ENCODE results near the gene CLTA.
"Not testable (repeated sequence)": the region's sequence is repeated elsewhere in the genome, so short reads cannot be mapped to it uniquely, and the experiment has no call there.

The CLTA gene

DNA sequence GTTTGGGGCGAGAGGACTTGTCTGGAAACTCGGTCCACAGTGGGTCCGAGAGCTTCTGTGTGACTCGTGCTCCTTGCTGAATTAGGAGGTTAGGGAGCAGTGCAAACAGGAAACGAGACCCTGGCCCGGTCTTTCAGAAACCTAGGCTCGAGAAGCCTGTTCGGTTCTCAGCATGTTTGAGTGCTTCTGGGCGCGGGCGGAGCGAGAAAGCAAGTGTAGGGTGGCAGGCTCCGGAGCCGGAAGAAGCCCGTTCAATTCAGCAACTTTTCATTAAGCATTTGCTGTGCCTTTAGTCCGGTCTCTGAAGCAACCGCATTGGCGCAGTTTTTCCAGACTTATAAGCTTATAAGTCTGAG, 547 bp downstream of the CLTA start:
- DNase-seq = peak; percentile 53

DNA sequence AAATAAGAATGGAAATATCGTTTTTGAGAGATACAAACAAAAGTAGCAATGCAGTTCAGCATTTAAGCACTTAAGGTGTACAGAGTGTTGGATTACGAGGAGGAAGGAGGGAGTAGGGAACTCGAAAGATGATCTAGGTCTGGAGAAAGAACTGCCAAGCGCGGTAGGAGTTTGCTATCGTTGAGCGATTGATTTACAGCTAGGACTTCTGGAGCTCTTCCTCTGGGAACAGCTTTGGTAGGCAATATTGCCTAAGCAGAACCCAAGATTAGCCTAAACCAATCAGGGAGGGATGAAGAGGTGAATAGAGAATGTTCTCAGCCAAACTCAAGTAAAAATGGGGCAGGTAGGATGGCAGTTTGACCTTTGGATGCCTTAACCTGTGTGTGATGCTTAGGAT, 965 bp downstream of the CLTA start:
- DNase-seq = no peak

DNA sequence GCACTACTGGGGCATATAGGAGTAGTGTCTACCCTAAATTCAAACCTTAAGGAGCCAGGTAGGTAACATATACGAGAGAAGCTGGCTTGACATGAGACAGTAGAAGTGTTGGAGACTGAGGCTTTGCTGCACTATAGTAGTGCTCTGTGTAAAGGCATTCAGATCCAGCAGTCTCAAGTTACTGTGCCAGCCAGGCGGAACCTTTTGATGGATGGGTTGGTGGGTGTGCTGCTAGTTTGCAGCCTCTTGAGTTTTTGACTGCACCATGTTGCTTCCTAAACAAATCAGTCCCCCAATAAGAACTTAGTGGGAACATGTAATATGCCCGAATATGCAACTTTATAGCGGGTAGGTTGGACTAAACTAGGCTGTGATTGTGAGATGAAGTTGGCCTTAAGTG, 1.5 kb downstream of the CLTA start:
- no peak for DNase-seq

DNA sequence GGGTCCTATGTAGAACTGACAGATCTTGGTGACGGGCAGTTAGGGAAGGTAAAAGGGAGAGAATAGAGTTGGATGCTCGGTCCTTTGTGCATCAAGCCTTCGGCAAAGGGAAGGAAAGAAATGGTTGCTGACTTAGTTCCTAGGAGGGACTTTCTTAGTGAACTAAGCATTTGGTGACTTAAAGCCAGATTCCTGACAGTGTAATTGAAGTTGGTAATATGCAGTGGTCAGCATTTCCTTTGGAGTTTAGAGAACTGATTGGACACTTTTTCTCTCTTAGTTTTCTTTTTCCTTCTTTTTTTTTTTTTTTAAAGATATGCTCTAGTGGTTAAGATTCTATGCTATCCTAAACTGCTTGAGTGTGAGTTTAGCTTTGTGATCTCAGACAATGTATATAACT, 2.3 kb downstream of the CLTA start:
- DNase-seq = no peak

DNA sequence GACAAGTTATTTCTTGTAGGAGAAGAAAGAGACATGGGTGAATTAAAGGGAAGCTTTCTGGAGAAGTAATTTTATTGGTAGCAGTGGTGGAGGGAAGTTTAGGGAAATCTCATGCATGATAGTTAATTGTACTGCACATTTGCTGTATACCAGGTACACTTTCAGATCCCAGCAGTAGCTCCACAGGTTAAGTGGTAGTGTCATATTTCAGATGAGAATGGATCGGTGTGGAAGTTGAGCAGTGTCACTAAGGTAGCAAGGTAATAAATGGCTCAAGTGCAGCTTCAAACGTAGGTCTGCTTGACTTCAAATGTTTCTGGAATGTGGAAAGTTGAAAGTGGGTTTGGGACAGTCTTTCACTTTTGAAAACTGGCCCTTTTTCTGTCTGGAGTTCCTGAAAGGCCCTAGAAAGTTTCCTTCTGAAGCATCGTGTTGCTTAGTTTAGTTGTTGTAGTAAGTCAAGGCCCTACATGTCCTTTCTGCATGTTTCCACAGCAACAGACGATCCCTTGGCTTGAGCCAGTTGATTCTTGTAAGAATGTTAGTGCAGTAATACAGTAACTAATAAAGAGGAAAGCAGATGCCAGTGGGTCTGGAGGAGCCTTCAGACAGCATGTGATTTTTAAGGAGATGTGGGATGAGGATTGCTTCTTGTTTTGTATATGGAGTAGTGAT, 3.7 kb downstream of the CLTA start:
- no peak for DNase-seq

DNA sequence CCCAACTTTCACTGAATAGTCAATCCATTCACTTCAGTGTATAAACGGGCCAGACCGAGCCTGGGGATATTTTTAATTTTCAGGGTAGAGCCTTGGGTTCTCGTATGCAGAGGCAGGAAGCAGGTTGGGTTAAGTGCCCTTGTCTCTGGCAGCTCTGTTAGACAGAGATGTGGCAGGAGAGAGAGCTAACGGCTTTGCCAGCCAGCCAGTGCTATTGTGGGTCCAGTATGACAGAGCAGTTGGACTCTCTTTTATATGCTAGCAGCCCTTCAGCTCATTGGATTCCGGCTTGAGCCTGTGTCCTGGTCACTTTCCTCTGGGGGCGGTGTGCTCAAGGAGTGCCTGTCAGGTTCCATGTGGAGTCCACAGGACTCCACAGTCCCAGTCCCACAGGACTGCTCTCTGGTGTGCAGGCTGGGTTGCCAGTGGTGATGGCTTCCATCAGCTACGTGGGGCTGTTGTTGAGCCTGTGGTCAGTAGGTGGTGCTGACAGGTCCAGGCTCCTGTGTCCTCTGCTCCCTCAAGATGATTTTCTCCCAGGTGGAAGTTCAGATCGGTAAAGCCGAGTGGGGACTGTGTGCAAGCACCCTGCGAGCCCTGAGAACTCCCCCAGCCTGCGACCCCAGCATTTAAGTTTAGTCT, 14.3 kb downstream of the CLTA start:
- DNase-seq = no peak

DNA sequence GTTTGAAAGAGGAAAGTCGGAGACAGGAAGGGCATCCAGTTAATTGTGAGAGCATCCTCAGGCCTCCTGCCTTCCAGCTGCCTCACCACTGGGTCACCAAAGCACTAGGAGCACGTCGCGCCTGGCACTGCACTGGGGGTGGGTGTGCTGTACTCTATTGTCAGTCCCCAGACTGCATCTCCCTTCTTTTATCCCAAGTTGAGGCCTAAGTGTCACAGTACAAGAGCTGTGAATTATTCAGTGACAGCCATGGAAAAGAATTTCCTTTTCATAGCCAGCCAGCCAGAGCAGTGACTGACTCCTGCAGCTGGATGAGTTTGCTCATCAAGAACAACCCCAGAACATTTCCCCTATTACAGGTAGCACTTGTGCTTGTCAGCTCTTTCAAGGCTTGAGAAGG, 16.3 kb downstream of the CLTA start:
- DNase-seq = no peak

DNA sequence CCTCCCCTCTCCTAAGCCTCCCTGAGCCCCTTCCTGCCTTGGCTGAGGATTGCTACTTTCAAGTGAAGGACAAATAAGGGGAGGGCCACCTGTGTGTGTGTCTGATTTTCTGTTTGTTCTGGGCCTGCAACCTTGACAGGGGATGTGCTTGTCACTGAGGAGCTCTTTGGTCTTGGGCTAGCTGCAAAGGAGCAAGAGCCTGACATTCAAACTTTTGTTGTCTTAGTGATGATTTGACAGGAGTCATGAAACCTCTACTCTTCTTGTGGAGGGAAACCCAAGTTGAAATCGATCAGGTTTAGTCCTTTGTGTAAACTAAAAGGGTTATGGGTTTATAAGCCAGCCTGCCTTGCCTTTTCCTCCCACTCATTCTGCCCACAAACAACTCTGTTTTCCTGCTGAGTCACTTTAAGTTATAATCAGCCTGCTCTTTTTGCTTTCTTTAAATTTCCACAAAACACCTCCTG, 16.9 kb downstream of the CLTA start:
- no peak for DNase-seq

DNA sequence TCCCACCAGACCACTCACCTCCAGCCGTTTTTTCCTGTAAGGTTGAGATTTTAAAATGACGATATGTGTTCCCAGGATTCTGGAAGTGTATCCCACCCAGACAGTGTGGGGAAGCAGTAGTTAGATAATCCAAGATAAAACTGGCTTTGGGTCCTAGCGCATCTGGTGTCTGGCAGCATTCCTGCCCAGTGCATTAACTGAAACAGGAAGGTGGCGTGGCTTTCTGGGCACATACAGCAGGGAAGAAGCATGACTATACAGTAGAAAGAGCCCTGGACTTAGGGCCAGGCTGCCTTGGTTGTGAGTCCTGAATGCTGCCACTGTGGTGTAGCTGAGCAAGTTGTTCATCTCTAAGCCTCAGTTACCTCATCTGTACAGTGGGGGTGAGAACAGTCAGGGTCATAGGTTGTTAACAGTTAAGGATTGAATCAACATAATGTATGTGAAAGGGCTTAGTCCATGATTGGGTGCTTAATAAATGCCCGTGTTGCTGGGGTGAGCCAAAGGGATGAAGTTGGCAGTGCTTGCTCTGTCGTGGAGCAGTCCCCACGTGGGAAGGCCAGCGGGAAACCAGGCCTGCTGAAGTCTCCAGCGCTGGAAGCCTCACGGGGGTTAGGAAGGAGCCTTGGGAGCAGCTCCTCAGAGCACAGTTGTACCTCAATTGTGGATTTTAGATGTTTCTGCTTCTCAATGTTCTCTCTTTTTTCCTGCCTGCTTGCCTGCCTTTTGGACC, 18.0 kb downstream of the CLTA start:
- DNase-seq = no peak

DNA sequence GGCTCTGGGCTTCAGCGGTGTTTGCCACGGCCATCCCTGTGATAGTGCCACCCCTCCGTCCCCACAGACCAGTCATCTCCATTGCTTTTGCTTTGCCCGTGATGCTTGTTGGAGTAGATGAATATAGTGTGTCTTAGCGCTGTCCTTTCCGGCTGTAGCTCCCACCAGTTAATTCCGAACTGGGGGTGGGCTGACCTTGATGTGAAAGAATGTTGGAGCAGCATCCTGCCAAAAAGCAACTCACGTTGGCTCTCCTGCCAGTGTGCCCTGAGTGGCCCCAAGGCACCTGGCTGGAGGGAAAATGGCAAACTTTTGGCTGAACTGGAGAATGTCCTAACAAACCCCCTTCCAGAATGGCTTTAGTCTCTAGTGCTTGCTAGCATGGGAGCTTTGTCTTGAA, 20.0 kb downstream of the CLTA start:
- no peak for DNase-seq

DNA sequence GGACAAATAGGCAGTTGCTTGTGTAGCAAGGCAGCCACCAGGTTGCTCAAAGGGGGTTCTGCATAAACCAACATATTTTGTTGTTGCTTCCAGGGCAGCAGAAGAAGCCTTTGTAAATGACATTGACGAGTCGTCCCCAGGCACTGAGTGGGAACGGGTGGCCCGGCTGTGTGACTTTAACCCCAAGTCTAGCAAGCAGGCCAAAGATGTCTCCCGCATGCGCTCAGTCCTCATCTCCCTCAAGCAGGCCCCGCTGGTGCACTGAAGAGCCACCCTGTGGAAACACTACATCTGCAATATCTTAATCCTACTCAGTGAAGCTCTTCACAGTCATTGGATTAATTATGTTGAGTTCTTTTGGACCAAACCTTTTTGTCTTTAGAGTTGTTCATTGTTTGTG, 20.8 kb downstream of the CLTA start:
- DNase-seq = no peak

DNA sequence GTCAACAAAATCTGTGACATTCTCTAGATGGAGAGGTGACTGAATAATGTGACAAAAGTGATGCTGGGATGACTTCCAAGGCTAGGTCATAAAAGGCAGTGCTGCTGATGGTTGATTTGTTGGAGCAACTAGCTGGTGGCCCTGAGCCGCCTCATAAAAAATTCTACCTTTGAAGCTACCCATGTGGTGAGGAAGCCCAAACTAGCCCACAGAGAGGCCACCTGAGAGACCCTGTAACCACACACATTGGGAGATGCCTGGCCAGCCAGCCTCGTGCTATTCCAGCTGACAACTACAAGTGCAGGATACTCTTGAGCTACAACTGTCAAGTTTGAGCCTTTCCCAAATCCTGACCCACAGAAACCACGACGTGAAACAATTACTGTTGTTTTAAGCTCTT, 22.7 kb downstream of the CLTA start:
- DNase-seq = no peak

DNA sequence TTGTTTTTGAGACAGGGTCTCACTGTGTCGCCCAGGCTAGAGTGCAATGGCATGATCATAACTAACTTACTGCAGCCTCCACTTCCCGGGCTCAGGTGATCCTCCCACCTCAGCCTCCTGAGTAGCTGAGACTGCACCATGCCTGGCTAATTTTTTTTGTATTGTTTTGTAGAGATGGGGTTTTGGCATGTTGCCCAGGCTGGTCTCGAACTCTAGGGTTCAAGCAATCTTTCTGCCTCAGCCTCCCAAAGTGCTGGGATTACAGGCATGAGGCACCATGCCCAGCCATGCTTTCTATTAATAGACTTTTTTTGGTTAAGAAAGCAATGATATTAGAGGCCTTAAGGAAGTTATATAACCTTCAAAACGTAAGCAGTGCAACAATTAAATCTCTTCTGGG, 23.3 kb downstream of the CLTA start:
- no peak for DNase-seq

DNA sequence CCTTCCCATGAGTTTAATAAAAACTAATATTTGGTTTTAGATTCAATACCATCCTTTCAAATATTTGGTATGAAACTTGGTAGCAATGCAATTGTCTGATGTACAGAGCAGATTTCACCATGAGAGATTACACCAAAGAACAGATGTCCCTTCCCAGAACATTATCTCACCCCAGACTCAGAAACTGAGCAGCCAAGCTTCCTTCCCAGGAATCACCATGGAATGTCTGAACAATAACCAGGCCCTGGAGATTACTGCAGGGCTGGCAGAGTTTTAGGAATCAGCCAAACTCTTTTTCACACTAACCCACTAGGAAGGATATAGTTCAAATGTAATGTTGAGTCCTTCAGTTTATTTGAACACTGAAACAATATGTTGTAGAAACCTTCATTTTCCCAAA, 23.9 kb downstream of the CLTA start:
- no peak for DNase-seq

DNA sequence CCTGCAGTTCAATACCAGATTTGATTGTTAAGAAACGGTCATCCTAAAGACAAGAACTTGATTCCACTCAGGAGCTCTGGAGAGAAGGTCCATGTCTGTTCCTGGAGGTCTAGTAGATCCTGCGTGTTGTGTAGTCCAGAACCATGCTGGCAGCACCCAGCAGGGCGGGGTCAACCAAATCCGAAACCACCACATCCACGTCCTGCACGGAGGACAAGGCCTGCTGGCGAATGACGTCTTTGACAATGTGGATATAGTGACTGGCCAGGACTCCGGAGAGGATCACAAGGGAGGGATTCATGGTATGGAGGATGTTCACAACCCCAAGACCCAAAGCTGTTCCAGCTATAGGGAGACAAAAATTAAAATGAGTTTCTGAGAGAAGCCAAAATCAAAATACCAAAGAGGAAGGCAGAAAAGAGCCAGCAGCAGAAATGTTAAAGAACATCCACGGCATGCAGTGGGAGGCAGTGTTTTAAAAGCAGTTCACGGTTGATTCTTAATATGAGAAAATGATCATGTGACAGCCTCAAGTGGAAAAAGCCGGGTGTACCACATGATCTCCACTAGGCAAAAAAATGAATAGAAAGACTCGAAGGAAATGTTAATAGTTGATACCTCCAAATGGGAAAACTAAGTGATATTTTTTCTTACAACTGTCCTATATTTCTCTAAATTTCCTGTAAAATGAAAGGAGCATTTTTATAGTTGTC, 26.7 kb downstream of the CLTA start:
- no peak for DNase-seq

DNA sequence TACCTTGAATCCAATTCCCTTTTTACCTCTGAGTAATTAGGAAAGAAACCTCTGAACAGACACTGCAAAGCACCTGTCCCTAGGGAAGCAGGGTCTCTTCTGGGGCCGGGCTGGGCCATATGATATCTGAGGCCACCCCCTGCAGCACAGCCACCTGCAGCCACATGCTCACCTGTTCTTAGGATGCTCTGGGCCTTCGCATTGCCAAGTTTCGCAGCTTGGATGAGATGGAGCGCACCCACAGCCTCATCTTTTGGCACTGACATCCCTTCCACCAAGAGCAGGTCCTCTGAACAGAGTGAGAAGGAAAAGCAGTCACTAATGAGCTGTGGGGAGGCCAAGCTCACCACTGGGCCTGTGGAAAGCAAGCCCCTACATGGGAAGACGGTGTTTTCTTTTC, 27.3 kb downstream of the CLTA start:
- no peak for DNase-seq

DNA sequence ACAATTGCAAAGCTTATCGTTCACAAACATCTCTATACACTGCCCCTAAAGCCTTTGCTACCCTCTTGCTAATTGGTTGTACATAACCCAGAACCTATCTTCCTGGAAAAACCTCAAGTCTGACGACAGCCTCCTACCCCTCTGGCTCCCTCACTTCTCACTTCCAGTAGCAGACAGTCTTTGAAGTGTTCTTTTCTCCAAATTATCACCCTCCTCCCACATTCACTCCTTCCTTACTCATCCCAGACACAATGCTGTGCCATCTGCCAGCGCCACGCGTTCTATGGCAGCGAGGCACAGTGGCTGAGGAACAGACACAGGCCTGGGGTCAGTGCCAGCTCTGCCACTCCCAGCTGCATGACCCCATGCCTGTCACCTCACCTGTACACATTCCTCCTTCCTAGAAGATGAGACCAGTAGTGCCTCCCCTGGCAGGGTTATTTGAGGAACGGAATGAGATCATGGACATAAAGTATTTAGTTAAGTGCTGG, 27.7 kb downstream of the CLTA start:
- DNase-seq = no peak

DNA sequence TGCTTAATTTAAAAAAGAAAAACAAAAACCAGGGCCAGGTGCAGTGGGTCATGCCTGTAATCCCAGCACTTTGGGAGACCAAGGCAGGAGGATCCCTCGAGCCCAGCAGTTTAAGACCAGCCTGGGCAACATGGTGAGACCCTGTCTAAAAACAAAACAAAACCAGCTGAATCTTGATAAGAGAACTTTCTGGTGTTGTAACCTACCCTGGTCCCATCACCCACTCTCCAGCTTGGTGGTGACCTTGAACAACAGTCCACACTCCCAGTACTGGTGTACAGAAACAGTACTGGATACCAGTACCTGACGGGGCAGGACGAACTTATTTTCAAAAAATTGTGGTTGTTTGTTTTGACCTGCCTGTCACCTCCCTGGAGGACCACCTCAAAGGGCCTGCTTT, 30.9 kb downstream of the CLTA start:
- no peak for DNase-seq

DNA sequence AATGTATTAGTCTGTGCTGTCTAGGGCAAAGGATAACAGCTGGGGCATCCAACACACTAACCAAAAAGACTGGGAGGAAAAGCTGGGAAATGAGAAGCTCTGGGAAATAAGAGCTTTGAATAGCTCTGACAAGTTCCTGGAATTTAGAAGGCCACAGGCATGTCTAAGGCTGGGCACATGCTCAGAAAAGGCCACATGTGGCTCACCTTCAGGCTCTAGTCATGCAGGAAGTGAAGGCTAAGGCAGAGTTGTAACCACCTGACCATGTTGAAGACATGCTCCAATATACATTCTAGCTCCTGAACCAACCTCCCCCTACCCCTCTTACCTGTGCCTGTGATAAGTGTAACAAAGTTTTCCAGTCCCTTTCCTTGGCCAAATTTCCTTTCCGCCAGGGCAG, 31.7 kb downstream of the CLTA start:
- DNase-seq = no peak

DNA sequence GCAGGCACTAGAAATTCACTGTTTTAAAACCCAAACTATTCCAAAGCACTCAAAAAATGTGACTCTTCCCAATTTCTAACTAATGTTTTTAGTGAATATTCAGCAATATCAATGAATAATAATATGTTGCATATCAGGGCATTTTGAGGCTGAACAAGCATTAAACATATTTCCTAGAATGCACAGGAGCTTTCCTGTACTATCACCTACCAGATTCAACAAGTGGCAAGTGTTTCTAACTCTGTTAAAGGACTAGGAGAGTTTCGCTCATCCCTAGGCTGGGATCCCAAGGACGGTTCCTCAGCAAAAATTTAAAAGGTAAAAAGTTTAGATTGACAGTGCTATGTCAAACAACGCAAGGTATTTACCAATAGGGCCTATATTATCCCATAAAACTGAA, 46.5 kb downstream of the CLTA start:
- DNase-seq = no peak

DNA sequence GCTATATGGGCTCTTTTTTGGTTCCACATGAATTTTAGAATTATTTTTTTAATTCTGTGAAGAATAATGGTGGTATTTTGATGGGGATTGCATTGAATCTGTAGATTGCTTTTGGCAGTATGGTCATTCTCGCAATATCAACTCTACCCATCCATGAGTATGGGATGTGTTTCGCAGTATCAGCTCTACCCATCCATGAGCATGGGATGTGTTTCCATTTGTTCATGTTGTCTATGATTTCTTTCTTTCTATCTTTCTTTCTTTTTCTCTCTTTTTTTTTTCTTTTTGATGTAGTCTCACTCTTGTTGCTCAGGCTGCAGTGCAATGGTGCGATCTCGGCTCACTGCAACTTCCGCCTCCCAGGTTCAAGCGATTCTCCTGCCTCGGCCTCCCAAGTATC, 48.5 kb downstream of the CLTA start:
- DNase-seq = not testable (repeated sequence)

DNA sequence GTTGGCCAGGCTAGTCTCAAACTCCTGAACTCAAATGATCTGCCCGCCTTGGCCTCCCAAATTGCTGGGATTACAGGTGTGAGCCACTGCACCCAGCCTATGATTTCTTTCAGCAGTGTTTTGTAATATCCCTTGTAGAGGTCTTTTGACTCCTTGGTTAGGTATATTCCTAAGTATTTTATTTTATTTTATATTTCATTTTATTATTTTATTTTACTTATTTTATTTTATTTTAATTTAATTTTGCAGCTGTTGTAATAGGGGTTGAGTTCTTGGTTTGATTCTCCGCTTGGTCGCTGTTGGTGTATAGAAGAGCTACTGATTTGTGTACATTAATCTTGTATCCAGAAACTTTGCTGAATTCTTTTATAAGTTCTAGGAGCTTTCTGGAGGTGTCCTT, 49.0 kb downstream of the CLTA start:
- DNase-seq = not testable (repeated sequence)

DNA sequence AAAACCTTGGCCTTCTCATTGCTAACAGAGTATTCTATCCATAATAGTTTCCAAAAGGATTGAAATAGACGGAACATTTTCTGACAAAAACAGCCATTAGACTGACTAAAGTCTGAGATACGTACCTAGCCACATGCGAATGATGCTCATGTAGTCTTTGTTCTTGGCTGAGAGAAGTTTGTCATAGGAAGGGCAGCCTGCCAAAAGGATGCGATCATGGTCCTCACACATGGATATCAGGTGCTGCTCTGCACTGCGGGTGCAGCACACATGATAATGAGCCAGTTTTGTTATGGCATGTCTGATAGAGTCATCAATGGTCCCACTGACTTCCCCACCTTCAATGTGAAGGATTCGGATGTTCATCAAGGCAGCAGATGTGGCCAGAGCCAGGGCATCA, 55.2 kb downstream of the CLTA start:
- DNase-seq = no peak

DNA sequence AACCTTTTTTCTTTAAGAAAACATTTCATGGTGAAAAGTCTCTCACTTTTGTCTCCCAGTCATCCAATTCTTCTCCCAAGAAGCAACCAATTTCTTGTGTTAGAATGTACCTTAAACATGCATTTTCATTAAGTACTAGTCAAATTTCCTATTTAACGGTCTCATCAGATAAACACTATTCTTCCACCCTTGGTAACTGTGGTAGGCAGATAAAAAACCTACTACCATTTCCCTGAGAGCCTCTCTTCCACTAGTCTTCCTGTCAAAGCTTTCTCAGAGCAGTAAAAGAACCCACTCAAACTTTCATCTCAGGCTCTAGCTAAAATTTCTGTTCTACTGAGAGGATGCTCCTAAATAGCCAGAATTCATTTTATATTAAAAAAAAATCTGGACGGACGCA, 56.6 kb downstream of the CLTA start:
- no peak for DNase-seq
